HG03460 (cell line): ENCODE results near the gene CHST7.

Experiments used
- ATAC-seq: cut with Tn5 transposase; IDR thresholded peaks from one replicate; pipeline ENCODE4 v1.9.1; 2021; ENCODE audit not compliant: unreplicated experiment

CHST7 gene

GRCh38 chrX:46645614-46646013, 72.0 kb downstream of the CHST7 start:
- no peak for ATAC-seq

GRCh38 chrX:46647251-46647650, 73.7 kb downstream of the CHST7 start:
- ATAC-seq, result no peak
